HCT116 (cell line): ENCODE data around the gene SLC30A7.

Experiments
- CTCF ChIP-seq, 3 experiments: fragments of 200-600 bp in 1 of 3; sonication (generic) in 1 of 3; IDR thresholded peaks in 2 of 3; conservative IDR thresholded peaks in 1 of 3; 2 replicates each; pipeline ENCODE4 v1.5.1; 2012 to 2017; ENCODE audit warnings: low read depth in 2 of 3, low read length in 2 of 3, antibody characterized with exemption in 1 of 3, borderline replicate concordance in 1 of 3, control low read depth in 1 of 3, mild to moderate bottlenecking in 1 of 3, mixed read lengths in 1 of 3, mixed run types in 1 of 3, moderate library complexity in 1 of 3; ENCODE audit not compliant: insufficient read depth in 1 of 3
- EZH2 ChIP-seq: fragments of 200-600 bp; sonication (generic); IDR thresholded peaks from 2 replicates; pipeline ENCODE4 v1.6.1; 2017; ENCODE audit warnings: antibody characterized with exemption, mixed run types
- JUND ChIP-seq: IDR thresholded peaks from 2 replicates; pipeline ENCODE4 v1.6.1; 2012
- POLR2A ChIP-seq: IDR thresholded peaks from 2 replicates; pipeline ENCODE4 v1.7.0; 2011; ENCODE audit warnings: borderline replicate concordance; ENCODE audit not compliant: insufficient read depth, insufficient read length; ENCODE audit errors: extremely low read depth
- SRF ChIP-seq: IDR thresholded peaks from 2 replicates; pipeline ENCODE4 v1.6.1; 2012; ENCODE audit warnings: low read depth
- YY1 ChIP-seq: IDR thresholded peaks from 2 replicates; pipeline ENCODE4 v1.6.1; 2011; ENCODE audit warnings: low read length, low read depth, moderate library complexity, mild to moderate bottlenecking; ENCODE audit not compliant: insufficient replicate concordance; ENCODE audit errors: extremely low read depth
- TF ChIP-seq, protein P1 (sequence below): IDR thresholded peaks from 2 replicates; pipeline ENCODE4 v1.6.1; 2012; ENCODE audit warnings: low read depth

DNA sequence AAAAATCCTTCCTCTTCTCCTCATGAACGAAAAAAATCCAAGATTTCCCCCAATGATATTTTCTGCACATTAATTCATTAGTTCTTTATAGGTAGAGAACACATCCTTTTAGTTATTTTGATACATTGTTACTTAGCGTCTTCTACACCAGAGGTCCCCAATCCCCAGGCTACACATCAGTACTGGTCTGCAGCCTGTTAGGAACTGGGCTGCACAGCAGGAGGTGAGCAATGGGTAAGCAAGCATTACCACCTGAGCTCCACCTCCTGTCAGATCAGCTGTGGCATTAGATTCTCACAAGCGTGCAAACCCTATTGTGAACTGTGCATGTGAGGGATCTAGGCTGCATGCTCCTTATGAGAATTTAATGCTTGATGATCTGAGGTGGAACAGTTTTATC lies 14.2 kb upstream of the SLC30A7 start:
- TF ChIP-seq YY1 (no peak), EZH2 (no peak), JUND (no peak), CTCF (IDR thresholded peaks at IDR 0.05 in 2 of 3, conservative IDR thresholded peaks at IDR 0.05 in 1 of 3; ENCODE audit: borderline replicate concordance in 1 of 3, insufficient read depth in 1 of 3, low read depth in 2 of 3, low read length in 2 of 3) (no peak), POLR2A (no peak), SRF (no peak)
- TF ChIP-seq, protein P1, sequence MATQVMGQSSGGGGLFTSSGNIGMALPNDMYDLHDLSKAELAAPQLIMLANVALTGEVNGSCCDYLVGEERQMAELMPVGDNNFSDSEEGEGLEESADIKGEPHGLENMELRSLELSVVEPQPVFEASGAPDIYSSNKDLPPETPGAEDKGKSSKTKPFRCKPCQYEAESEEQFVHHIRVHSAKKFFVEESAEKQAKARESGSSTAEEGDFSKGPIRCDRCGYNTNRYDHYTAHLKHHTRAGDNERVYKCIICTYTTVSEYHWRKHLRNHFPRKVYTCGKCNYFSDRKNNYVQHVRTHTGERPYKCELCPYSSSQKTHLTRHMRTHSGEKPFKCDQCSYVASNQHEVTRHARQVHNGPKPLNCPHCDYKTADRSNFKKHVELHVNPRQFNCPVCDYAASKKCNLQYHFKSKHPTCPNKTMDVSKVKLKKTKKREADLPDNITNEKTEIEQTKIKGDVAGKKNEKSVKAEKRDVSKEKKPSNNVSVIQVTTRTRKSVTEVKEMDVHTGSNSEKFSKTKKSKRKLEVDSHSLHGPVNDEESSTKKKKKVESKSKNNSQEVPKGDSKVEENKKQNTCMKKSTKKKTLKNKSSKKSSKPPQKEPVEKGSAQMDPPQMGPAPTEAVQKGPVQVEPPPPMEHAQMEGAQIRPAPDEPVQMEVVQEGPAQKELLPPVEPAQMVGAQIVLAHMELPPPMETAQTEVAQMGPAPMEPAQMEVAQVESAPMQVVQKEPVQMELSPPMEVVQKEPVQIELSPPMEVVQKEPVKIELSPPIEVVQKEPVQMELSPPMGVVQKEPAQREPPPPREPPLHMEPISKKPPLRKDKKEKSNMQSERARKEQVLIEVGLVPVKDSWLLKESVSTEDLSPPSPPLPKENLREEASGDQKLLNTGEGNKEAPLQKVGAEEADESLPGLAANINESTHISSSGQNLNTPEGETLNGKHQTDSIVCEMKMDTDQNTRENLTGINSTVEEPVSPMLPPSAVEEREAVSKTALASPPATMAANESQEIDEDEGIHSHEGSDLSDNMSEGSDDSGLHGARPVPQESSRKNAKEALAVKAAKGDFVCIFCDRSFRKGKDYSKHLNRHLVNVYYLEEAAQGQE, result no peak
